OCI-LY7 (cell line): ENCODE measurements around the gene LRRC23.

Experiments used
- CTCF ChIP-seq: fragments of 200-600 bp; sonication (generic); conservative IDR thresholded peaks from 2 replicates; pipeline ENCODE4 v1.5.1; 2014; ENCODE audit warnings: mild to moderate bottlenecking, antibody characterized with exemption, low read length, moderate library complexity, mixed read lengths
- EZH2phosphoT487 ChIP-seq: fragments of 200-600 bp; sonication (generic); IDR thresholded peaks from 2 replicates; pipeline ENCODE4 v1.6.1; 2018; ENCODE audit warnings: low read depth, borderline replicate concordance, mild to moderate bottlenecking, mixed run types, antibody characterized with exemption, low read length, moderate library complexity, mixed read lengths

- TF ChIP-seq CTCF (no peak), EZH2phosphoT487 (no peak)
Measured at GRCh38 chr12:6904280-6905276, at the start of gene LRRC23.
